ENCODE data around the gene DENND1A.

DNA sequence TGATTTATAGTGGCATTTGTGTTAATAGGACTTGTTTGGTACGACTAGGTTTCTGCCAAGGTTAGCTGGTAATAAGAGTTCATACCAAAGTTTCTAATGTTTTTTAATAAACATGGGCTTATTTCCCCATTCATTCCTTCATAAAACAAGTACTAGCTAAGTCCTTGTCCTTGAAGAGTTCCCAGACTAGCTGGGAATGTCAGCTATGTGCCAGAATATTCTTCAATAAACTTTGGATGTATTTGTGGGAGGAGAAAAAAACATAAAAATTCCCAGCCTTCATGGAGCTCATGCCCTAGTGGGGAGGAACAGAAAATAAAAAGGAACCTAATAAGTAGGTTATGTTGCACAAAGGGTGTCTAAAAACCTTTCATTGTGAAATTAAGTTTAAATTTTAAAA, 176.9 kb downstream of the DENND1A start:
- TF ChIP-seq POLR2AphosphoS5 (IDR thresholded peaks at IDR 0.05; ENCODE audit: low read depth, low read length) (no peak), SIN3A (IDR thresholded peaks at IDR 0.05; ENCODE audit: borderline replicate concordance, insufficient read depth, low read depth, low read length) (no peak), TCF7L2 (IDR thresholded peaks at IDR 0.05; ENCODE audit: low read depth, low read length) (no peak)
- TF ChIP-seq, protein P1, sequence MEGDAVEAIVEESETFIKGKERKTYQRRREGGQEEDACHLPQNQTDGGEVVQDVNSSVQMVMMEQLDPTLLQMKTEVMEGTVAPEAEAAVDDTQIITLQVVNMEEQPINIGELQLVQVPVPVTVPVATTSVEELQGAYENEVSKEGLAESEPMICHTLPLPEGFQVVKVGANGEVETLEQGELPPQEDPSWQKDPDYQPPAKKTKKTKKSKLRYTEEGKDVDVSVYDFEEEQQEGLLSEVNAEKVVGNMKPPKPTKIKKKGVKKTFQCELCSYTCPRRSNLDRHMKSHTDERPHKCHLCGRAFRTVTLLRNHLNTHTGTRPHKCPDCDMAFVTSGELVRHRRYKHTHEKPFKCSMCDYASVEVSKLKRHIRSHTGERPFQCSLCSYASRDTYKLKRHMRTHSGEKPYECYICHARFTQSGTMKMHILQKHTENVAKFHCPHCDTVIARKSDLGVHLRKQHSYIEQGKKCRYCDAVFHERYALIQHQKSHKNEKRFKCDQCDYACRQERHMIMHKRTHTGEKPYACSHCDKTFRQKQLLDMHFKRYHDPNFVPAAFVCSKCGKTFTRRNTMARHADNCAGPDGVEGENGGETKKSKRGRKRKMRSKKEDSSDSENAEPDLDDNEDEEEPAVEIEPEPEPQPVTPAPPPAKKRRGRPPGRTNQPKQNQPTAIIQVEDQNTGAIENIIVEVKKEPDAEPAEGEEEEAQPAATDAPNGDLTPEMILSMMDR (IDR thresholded peaks at IDR 0.05), result no peak
